HG03066 (cell line): ENCODE measurements around the gene PRDX1.
"Not testable (repeated sequence)": the region's sequence is repeated elsewhere in the genome, so short reads cannot be mapped to it uniquely, and the experiment has no call there.

Source experiments
- ATAC-seq: cut with Tn5 transposase; IDR thresholded peaks from one replicate; pipeline ENCODE4 v1.9.1; 2021; ENCODE audit warnings: low read depth; ENCODE audit not compliant: unreplicated experiment

PRDX1 gene

DNA sequence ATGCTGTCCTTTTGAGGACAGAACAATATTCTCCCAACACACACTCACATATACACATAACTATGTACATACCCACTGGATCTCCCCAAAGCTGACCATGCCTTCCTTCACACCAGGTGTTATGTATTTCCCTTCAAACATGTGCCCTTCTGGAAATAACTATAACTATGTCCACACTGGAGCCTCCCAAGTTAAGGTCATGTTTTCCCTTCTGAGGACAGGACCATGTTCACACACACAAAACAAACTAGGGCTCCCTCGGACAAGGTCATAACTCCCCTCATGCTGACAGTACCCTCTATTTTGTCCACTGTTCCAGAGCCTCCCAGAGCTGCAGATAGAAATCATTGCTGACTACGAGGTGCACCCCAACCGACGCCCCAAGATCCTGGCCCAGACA, 13.8 kb downstream of the PRDX1 start:
- ATAC-seq, result no peak

GRCh38 chr1:45507195-45507594, 14.5 kb downstream of the PRDX1 start:
- ATAC-seq, result no peak

DNA sequence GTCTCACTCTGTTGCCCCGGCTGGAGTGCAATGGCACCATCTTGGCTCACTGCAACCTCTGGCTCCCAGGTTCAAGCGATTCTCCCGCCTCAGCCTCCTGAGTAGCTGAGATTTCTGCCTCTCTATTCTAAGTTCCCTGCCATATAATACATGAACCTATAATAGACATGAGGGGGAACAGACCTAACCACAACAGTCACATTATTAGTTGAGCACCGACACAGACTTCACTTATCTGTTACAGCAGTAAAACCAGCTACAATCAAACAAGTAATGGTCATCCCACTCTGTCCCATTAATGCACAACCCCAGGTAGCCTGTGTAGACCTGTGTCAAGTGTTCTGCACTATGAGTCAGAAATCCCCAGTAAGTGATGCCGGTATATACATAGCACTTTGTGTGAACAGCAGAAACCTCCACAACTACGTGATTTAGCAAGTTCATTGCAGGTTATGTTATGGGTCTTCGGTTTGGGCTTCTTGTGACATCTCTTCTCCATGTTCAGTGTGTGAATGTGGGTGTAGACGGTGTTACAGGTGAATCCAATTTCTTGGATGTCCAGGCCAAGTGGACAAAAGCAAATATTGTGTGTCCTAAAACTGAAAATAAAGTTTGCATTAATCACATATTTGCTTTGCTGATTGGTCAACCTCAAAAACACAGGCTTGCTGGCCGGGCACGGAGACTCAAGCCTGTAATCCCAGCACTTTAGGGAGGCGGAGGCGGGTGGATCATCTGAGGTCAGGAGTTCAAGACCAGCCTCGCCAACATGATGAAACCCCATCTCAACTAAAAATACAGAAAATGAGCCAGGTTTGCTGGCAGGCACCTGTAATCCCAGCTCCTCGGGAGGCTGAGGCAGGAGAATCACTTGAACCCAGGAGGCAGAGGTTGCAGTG, 18.0 kb downstream of the PRDX1 start:
- ATAC-seq, result no peak

- no peak for ATAC-seq
Measured at GRCh38 chr1:45501505-45501859, 20.2 kb downstream of the PRDX1 start.

DNA sequence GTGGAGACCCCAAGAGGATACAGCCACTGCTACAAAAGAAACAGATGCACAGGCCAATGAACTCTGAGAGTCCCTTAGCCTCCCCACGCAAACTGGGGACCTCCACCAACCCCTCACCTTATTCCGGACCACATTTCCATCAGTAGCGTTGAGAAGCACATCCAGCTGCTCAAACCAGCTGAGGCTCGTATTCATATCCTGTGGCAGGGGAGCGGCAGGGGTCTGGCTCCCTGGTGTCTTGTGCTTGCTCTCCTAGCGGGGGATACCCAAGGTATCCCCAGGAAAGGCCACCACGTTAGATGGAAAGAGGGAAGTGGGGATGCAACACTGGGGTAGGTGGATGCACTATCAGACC, 22.3 kb downstream of the PRDX1 start:
- ATAC-seq, result no peak

DNA sequence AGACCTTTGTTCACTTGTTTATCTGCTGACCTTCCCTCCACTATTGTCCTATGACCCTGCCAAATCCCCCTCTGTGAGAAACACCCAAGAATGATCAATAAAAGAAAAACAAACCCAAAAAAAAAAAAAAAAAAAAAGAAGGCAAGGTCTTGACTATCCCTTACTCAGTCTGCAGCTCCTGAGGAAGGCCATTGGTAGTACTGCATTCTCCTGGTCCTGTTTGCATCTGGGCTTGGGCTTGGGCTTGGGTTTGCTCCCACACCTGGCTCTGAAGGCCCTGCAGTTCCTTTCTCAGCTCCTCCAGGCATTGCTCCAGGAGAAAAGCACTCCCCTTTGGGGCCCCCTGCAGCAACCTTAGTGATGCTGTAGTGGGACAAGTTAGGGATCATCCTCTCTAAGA, 23.4 kb downstream of the PRDX1 start:
- ATAC-seq, result no peak

DNA sequence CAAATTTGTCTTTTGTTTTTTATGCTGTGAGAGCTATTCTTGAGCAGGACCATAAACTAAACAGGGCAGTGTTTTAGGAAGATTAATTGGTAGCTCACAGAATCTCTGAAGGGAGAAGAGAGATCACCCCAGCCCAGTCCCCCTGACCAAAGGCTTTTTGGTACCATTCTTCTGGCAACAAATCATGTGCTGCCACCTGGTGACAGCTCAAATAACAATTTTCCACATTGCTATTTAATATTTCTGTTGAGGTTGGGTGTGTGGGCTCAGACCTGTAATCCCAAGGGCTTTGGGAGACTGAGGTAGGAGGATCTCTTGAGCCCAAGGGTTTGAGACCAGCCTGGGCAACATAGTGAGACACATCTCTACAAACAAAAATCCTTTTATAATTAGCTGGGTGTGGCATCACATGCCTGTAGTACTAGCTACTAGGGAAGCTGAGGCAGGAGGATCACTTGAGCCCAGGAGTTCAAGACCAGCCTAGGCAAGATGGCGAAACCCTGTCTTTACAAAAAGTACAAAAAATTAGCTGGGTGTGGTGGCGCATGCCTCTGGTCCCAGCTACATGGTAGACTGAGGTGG, 28.5 kb downstream of the PRDX1 start:
- no peak for ATAC-seq

- ATAC-seq, result no peak
Measured at GRCh38 chr1:45492691-45493090, 29.0 kb downstream of the PRDX1 start.

GRCh38 chr1:45491487-45492260, 30.0 kb downstream of the PRDX1 start:
- ATAC-seq, result no peak

GRCh38 chr1:45490626-45491486, 30.8 kb downstream of the PRDX1 start, which contains the start of gene TESK2:
Gene TESK2, minus strand, starts transcription at chr1:45491163. Its CDS starts 33,378 bp downstream, at chr1:45457785.
- peak; percentile 86 for ATAC-seq

GRCh38 chr1:45490121-45490625, 31.5 kb downstream of the PRDX1 start:
- ATAC-seq, result no peak

DNA sequence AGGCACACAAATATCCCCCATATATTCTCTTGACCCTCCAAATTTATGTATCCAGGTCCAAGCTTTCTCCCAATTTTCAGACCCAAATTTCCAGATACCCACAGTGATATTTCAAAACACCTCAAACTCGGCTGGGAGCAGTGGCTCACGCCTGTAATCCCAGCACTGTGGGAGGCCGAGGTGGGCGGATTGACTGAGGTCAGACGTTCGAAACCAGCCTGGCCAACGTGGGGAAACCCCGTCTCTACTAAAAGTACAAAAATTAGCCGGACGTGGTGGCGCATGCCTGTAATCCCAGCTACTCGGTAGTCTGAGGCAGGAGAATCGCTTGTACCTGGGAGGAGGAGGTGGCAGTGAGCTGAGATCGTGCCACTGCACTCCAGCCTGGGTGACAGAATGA, 32.3 kb downstream of the PRDX1 start:
- ATAC-seq, result not testable (repeated sequence)

DNA sequence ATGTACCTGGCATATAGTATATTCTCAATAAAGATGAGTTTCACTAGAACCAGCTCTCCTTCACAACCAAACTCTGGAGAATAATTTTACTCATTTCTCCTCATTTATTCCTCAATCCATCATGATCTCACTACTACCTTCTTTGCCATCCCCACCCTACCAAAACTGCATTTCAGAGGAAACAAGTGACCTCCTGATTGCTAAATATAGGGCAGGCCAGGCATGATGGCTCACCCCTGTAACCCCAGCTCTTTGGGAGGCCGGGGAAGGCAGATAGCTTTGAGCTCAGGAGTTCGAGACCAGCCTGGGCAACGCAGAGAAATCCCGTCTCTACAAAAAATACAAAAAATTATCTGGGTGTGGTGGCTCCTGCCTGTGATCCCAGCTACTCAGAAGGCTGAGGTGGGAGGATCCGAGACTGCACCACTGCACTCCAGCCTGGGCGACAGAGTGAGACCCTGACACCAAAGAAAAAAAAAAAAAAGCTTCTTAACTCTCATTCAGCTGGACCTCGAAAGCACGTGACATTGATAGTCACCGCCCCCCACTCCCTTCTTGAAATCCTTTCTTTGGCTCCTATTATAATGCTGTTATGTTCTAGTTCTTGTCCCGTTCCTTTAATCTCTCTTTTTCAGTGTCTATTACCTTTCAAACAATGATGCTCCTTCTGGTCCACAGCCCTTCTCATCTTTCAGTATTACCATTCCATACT, 32.9 kb downstream of the PRDX1 start:
- no peak for ATAC-seq

GRCh38 chr1:45485949-45486348, 35.7 kb downstream of the PRDX1 start:
- no peak for ATAC-seq

- ATAC-seq, result no peak
Measured at GRCh38 chr1:45479039-45479748, 42.5 kb downstream of the PRDX1 start.

DNA sequence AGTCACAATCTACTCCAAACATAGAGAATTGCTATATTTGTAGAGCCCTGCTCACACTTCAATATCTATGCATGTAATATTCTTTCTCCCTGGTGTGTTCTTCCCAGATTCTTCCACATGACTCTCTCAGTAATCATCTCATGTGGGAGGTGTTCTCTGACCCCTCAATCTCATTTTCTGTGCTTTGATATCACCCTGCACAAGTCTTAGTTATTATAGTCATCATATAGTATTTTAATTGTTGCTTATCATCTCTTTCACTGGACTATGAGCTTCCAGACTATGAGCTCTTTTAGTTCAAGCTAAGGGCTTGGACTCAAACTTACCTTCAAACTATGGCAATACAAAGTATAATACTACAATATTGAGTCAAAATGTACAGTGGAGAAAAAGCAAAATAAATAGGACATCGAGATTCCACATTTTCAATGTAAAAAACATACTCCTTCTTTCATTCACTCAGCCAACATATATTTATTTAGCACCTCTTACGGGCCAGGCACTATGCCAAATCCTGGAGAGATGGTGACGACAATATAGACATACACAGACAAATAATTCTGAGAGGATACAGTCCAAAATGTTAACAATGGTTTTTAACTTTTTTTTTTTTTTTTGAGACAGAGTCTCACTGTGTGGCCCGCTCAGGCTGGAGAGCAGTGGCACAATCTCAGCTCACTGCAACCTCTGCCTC, 43.4 kb downstream of the PRDX1 start:
- ATAC-seq, result no peak

GRCh38 chr1:45477646-45478045, 44.0 kb downstream of the PRDX1 start:
- ATAC-seq, result no peak

DNA sequence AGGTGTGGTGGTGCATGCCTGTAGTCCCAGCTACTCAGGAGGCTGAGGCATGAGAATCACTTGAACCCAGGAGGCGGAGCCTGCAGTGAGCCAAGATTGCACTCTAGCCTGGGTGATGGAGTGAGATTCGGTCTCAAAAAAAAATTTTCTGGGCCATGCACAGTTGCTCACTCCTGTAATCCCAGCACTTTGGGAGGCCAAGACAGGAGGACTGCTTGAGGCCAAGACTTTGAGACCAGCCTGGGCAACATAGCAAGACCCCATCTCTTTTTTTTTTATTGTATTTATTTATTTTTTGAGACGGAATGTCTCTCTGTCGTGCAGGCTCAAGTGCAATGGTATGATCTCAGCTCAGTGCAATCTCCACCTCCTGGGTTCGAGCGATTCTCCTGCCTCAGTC, 47.5 kb downstream of the PRDX1 start:
- ATAC-seq, result not testable (repeated sequence)
